IMR-90 (cell line): ENCODE results near the gene C3orf70. TPM values are rescaled to one million over a fixed set of nuclear protein-coding genes. Genes with fewer than 3 reads are reported as not detected.

ENCODE experiments used
- ATAC-seq: fragments of 200-7000 bp; cut with Tn5 transposase; 2 replicates; pipeline ENCODE4 v1.9.1; 2020; ENCODE audit warnings: low read depth, mild to moderate bottlenecking, moderate library complexity
- BruUV-seq: library from RNA; stranded (reverse); fragments of 400-500 nt; replicated peaks from 2 replicates; lab custom pipeline; 2021; lab: Mats Ljungman, UMichigan
- CTCF ChIA-PET: fragments of 300-600 bp; formaldehyde crosslinking; extraction: SDS; loops from one replicate; lab custom pipeline; 2021; ENCODE audit warnings: antibody characterized with exemption; lab: Yijun Ruan, JAX
- POLR2A ChIA-PET: fragments of 300-600 bp; sonication (Branson Sonifier 250); formaldehyde crosslinking; loops from one replicate; lab custom pipeline; 2022; ENCODE audit warnings: antibody characterized with exemption; ENCODE audit not compliant: unreplicated experiment; lab: Charles Lee
- DNase-seq: peaks from one replicate; pipeline ENCODE4 v3.0.0; 2013
- H2AFZ ChIP-seq: replicated peaks from 2 replicates; pipeline ENCODE3; 2013; ENCODE audit warnings: low read length, mild to moderate bottlenecking; ENCODE audit not compliant: poor library complexity
- H2AK5ac ChIP-seq: 2 replicates; pipeline ENCODE4 v1.6.1; 2013; ENCODE audit warnings: low read depth, low read length, inconsistent platforms
- H2AK9ac ChIP-seq: replicated peaks from 2 replicates; pipeline ENCODE3; 2013; ENCODE audit warnings: mild to moderate bottlenecking, low read depth, low read length, moderate library complexity; ENCODE audit not compliant: poor library complexity
- H2BK120ac ChIP-seq: 2 replicates; pipeline ENCODE4 v1.6.1; 2013; ENCODE audit warnings: low read depth, low read length, inconsistent platforms
- H2BK15ac ChIP-seq: 3 replicates; pipeline ENCODE4 v1.6.1; 2013; ENCODE audit warnings: low read depth, low read length, inconsistent platforms
- H2BK20ac ChIP-seq: 2 replicates; pipeline ENCODE4 v1.6.1; 2013; ENCODE audit warnings: low read depth, mild to moderate bottlenecking, inconsistent platforms, low read length, moderate library complexity
- H2BK5ac ChIP-seq: 2 replicates; pipeline ENCODE4 v1.6.1; 2013; ENCODE audit warnings: mild to moderate bottlenecking, low read depth, low read length, inconsistent platforms; ENCODE audit not compliant: poor library complexity, severe bottlenecking
- H3K14ac ChIP-seq: replicated peaks from 2 replicates; pipeline ENCODE4 v1.6.1; 2013; ENCODE audit warnings: low read depth, low read length, inconsistent platforms
- H3K18ac ChIP-seq: 2 replicates; pipeline ENCODE4 v1.6.1; 2013; ENCODE audit warnings: low read depth, low read length, control low read depth
- H3K23ac ChIP-seq: 2 replicates; pipeline ENCODE4 v1.6.1; 2013; ENCODE audit warnings: low read depth, low read length, inconsistent platforms
- H3K27ac ChIP-seq: 2 replicates; pipeline ENCODE4 v1.5.1; 2013; ENCODE audit warnings: mild to moderate bottlenecking, control low read depth, low read length; ENCODE audit not compliant: insufficient read depth
- H3K27me3 ChIP-seq: 2 replicates; pipeline ENCODE4 v1.6.1; 2013; ENCODE audit warnings: low read length; ENCODE audit not compliant: control insufficient read depth, insufficient read depth
- H3K36me3 ChIP-seq: 2 replicates; pipeline ENCODE4 v1.6.1; 2013; ENCODE audit warnings: low read length, mixed read lengths; ENCODE audit not compliant: control insufficient read depth, insufficient read depth
- H3K4ac ChIP-seq: 2 replicates; pipeline ENCODE4 v1.6.1; 2013; ENCODE audit warnings: low read depth, low read length, inconsistent platforms
- H3K4me1 ChIP-seq: 2 replicates; pipeline ENCODE4 v1.6.1; 2013; ENCODE audit warnings: low read length, mixed read lengths; ENCODE audit not compliant: control insufficient read depth, insufficient read depth
- H3K4me2 ChIP-seq: 2 replicates; pipeline ENCODE4 v1.6.1; 2013; ENCODE audit warnings: low read depth, mild to moderate bottlenecking, control low read depth, low read length, moderate library complexity
- H3K4me3 ChIP-seq: 2 replicates; pipeline ENCODE4 v1.5.1; 2013; ENCODE audit warnings: low read depth, mild to moderate bottlenecking, control low read depth, low read length, moderate library complexity; ENCODE audit not compliant: insufficient read depth
- H3K56ac ChIP-seq: 2 replicates; pipeline ENCODE4 v1.6.1; 2013; ENCODE audit warnings: low read length, inconsistent platforms; ENCODE audit not compliant: insufficient read depth; ENCODE audit errors: extremely low read depth
- H3K79me1 ChIP-seq, 2 experiments: 2 replicates each; pipeline ENCODE4 v1.6.1; 2013; ENCODE audit warnings: low read length in 2 of 2, inconsistent platforms in 1 of 2, low read depth in 1 of 2
- H3K9ac ChIP-seq: 2 replicates; pipeline ENCODE4 v1.6.1; 2013; ENCODE audit warnings: low read depth, low read length, control low read depth
- H3K9me1 ChIP-seq: 2 replicates; pipeline ENCODE4 v1.6.1; 2013; ENCODE audit warnings: low read length, inconsistent platforms; ENCODE audit not compliant: insufficient read depth
- H3K9me3 ChIP-seq: 2 replicates; pipeline ENCODE4 v1.6.1; 2013; ENCODE audit warnings: low read length; ENCODE audit not compliant: control insufficient read depth, insufficient read depth
- H4K20me1 ChIP-seq: 2 replicates; pipeline ENCODE4 v1.6.1; 2013; ENCODE audit warnings: low read length, inconsistent platforms; ENCODE audit not compliant: insufficient read depth
- H4K5ac ChIP-seq: 2 replicates; pipeline ENCODE4 v1.6.1; 2013; ENCODE audit warnings: mild to moderate bottlenecking, low read depth, low read length, control low read depth
- H4K8ac ChIP-seq, 2 experiments: 2 replicates each; pipeline ENCODE4 v1.6.1; 2013; ENCODE audit warnings: low read depth in 2 of 2, low read length in 2 of 2, control low read depth in 1 of 2, inconsistent platforms in 1 of 2
- H4K91ac ChIP-seq: 2 replicates; pipeline ENCODE4 v1.6.1; 2013; ENCODE audit warnings: low read depth, low read length, inconsistent platforms; ENCODE audit not compliant: insufficient read depth
- BHLHE40 ChIP-seq: fragments of 150-350 bp; IDR thresholded peaks from 2 replicates; pipeline ENCODE4 v1.6.1; 2016; ENCODE audit warnings: mild to moderate bottlenecking, low read depth, low read length
- CEBPB ChIP-seq: IDR thresholded peaks from 2 replicates; pipeline ENCODE4 v1.6.1; 2012; ENCODE audit warnings: low read depth, low read length, improper control_type of control experiment
- CHD1 ChIP-seq: IDR thresholded peaks from 2 replicates; pipeline ENCODE4 v1.6.1; 2012; ENCODE audit warnings: low read depth, low read length, improper control_type of control experiment
- FOS ChIP-seq: fragments of 150-350 bp; IDR thresholded peaks from 2 replicates; pipeline ENCODE4 v1.6.1; 2016; ENCODE audit warnings: low read depth, low read length
- MAFK ChIP-seq: IDR thresholded peaks from 2 replicates; pipeline ENCODE4 v1.6.1; 2012; ENCODE audit warnings: low read depth, low read length, improper control_type of control experiment
- MAZ ChIP-seq: IDR thresholded peaks from 2 replicates; pipeline ENCODE4 v1.6.1; 2012; ENCODE audit warnings: low read depth, mild to moderate bottlenecking, low read length, improper control_type of control experiment, moderate library complexity, borderline replicate concordance
- MXI1 ChIP-seq: IDR thresholded peaks from 2 replicates; pipeline ENCODE4 v1.6.1; 2012; ENCODE audit warnings: low read depth, mild to moderate bottlenecking, low read length, moderate library complexity, borderline replicate concordance
- NFE2L2 ChIP-seq: fragments of 150-350 bp; IDR thresholded peaks from 2 replicates; pipeline ENCODE4 v1.6.1; 2016; ENCODE audit warnings: low read depth, mild to moderate bottlenecking, low read length
- POLR2A ChIP-seq: IDR thresholded peaks from 2 replicates; pipeline ENCODE4 v1.6.1; 2012; ENCODE audit warnings: mild to moderate bottlenecking, low read depth, low read length
- RAD21 ChIP-seq: IDR thresholded peaks from 2 replicates; pipeline ENCODE4 v1.6.1; 2012; ENCODE audit warnings: low read length, improper control_type of control experiment
- RCOR1 ChIP-seq: IDR thresholded peaks from 2 replicates; pipeline ENCODE4 v1.6.1; 2012; ENCODE audit warnings: mild to moderate bottlenecking, low read length, improper control_type of control experiment; ENCODE audit not compliant: insufficient replicate concordance
- RFX5 ChIP-seq: IDR thresholded peaks from 2 replicates; pipeline ENCODE4 v1.8.0; 2012; ENCODE audit warnings: low read depth, mild to moderate bottlenecking, low read length, moderate library complexity
- SMC3 ChIP-seq: fragments of 150-350 bp; IDR thresholded peaks from 2 replicates; pipeline ENCODE4 v1.6.1; 2016; ENCODE audit warnings: low read depth, mild to moderate bottlenecking, antibody characterized with exemption, low read length, moderate library complexity
- WGBS, 2 experiments: methylation state at CpG; one replicate each; pipeline versions ENCODE4 v1.1.5 to v1.1.7; 2013; ENCODE audit warnings: missing lambda C conversion rate in 2 of 2; ENCODE audit not compliant: insufficient read length in 1 of 2; ENCODE audit errors: extremely low coverage in 2 of 2; 5-methylcytosine and 5-hydroxymethylcytosine counted together
- dilution Hi-C: fragments of 300-500 bp; cut with HindIII; formaldehyde crosslinking; loops from one replicate; pipeline ENCODE4 v1.14.3; 2018; ENCODE audit warnings: low sequenced_read_pairs; ENCODE audit not compliant: unreplicated experiment
- in situ Hi-C: fragments of 300-500 bp; cut with MboI; formaldehyde crosslinking; loops from 3 replicates; pipeline ENCODE4 v1.14.3; 2019; ENCODE audit warnings: low sequenced_read_pairs, inconsistent platforms, mixed read lengths
- intact Hi-C: fragments of 100-400 bp; cut with micrococcal nuclease; formaldehyde crosslinking; loops from 2 replicates; pipeline ENCODE4 v1.10.0; 2022
- polyA plus RNA-seq, 3 experiments: library from polyadenylated mRNA; depleted of rRNA; stranded (reverse); fragments of >200 nt; gene quantifications; 2 replicates each; pipeline ENCODE4 v1.2.3, GENCODE V29; 2012; ENCODE audit warnings: low replicate concordance in 1 of 3
- total RNA-seq: library from RNA; depleted of rRNA; stranded (reverse); fragments of >200 nt; gene quantifications from 2 replicates; pipeline ENCODE4 v1.2.3, GENCODE V29; 2012
- TF ChIP-seq, protein P1 (sequence below): conservative IDR thresholded peaks from 2 replicates; pipeline ENCODE4 v1.5.1; 2012; ENCODE audit warnings: mild to moderate bottlenecking, low read depth, low read length, improper control_type of control experiment
- TF ChIP-seq, protein P2 (sequence below): fragments of 150-350 bp; IDR thresholded peaks from 2 replicates; pipeline ENCODE4 v1.6.1; 2016; ENCODE audit warnings: low read depth, mild to moderate bottlenecking, low read length, moderate library complexity, borderline replicate concordance
- TF ChIP-seq, protein P3 (sequence below): fragments of 150-350 bp; IDR thresholded peaks from 2 replicates; pipeline ENCODE4 v1.6.1; 2017; ENCODE audit warnings: mild to moderate bottlenecking, antibody characterized with exemption, low read length, low read depth

Gene C3orf70
- total and polyA plus RNA-seq, 2 of the 4 experiments (the other 2 are of a cell fraction), result 0.96 to 1.8 TPM

DNA sequence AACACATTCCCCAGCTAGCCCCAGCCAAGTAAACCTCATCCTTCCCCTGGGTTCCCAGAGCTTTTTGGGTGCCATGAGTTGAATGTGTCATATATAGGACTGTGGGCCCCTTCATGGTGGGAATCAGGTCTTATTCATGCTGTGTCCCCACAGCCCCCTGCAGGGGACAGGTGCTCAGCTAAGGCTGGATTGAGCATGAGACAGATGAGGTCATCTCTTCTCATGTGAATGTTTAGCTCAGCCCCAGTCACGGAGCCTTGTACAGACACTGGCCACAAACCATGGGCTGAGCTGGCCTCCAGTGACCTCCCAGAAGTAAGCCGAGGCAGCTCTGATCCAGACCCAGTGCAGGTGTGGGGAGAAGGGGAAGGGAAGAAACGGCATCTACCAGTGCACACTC lies 70.7 kb downstream of the C3orf70 start:
- Histone ChIP-seq H3K27ac (no peak overlapping the region), H3K4me1 (no peaks in the 10 kb centered on the region; the same call in 1 of the 2 replicates), H3K23ac (no peak overlapping the region), H3K4me2 (no peak overlapping the region), H2BK120ac (no peak overlapping the region), H2AFZ (no peak overlapping the region), H3K9me3 (no peaks in the 10 kb centered on the region), H3K4ac (no peak overlapping the region), H4K5ac (no peak overlapping the region), H3K56ac (no peak overlapping the region), H4K8ac (no peak overlapping the region), H2BK20ac (no peak overlapping the region; the same call in 1 of the 2 replicates), H2BK5ac (no peak overlapping the region), H3K36me3 (no peaks in the 10 kb centered on the region), H2AK5ac (no peak overlapping the region), H4K91ac (no peak overlapping the region), H3K9ac (no peak overlapping the region), H3K14ac (no peak overlapping the region), H2BK15ac (no peak overlapping the region), H3K9me1 (no peaks in the 10 kb centered on the region), H4K20me1 (no peaks in the 10 kb centered on the region), H3K18ac (no peak overlapping the region), H3K27me3 (no peaks in the 10 kb centered on the region), H2AK9ac (no peak overlapping the region), H3K4me3 (no peak overlapping the region), H3K79me1 (no peaks in the 10 kb centered on the region)
- in situ Hi-C loops, result no loop called here
- DNase-seq (peak; percentile 26), ATAC-seq (no peak)
- intact Hi-C loops, result no loop called here
- BruUV-seq, result no TSS peak
- dilution Hi-C loops, result no loop called here
- TF ChIP-seq, protein P1, sequence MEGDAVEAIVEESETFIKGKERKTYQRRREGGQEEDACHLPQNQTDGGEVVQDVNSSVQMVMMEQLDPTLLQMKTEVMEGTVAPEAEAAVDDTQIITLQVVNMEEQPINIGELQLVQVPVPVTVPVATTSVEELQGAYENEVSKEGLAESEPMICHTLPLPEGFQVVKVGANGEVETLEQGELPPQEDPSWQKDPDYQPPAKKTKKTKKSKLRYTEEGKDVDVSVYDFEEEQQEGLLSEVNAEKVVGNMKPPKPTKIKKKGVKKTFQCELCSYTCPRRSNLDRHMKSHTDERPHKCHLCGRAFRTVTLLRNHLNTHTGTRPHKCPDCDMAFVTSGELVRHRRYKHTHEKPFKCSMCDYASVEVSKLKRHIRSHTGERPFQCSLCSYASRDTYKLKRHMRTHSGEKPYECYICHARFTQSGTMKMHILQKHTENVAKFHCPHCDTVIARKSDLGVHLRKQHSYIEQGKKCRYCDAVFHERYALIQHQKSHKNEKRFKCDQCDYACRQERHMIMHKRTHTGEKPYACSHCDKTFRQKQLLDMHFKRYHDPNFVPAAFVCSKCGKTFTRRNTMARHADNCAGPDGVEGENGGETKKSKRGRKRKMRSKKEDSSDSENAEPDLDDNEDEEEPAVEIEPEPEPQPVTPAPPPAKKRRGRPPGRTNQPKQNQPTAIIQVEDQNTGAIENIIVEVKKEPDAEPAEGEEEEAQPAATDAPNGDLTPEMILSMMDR, result no peak
- TF ChIP-seq NFE2L2 (no peak), BHLHE40 (no peak), RFX5 (no peak), SMC3 (no peak), MAFK (no peak), FOS (no peak), POLR2A (no peak), MAZ (no peak), MXI1 (no peak), CEBPB (no peak), RAD21 (no peak), CHD1 (no peak), RCOR1 (no peak)
- TF ChIP-seq, protein P2, sequence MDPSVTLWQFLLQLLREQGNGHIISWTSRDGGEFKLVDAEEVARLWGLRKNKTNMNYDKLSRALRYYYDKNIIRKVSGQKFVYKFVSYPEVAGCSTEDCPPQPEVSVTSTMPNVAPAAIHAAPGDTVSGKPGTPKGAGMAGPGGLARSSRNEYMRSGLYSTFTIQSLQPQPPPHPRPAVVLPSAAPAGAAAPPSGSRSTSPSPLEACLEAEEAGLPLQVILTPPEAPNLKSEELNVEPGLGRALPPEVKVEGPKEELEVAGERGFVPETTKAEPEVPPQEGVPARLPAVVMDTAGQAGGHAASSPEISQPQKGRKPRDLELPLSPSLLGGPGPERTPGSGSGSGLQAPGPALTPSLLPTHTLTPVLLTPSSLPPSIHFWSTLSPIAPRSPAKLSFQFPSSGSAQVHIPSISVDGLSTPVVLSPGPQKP, result no peak
- TF ChIP-seq, protein P3, sequence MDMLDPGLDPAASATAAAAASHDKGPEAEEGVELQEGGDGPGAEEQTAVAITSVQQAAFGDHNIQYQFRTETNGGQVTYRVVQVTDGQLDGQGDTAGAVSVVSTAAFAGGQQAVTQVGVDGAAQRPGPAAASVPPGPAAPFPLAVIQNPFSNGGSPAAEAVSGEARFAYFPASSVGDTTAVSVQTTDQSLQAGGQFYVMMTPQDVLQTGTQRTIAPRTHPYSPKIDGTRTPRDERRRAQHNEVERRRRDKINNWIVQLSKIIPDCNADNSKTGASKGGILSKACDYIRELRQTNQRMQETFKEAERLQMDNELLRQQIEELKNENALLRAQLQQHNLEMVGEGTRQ, result no peak
- 72% methylated on average over 3 of the region's 3 CpGs; no CpG with 5 or more reads in 1 of the 2 experiments for WGBS, 2 experiments
- ChIA-PET POLR2A (no interaction called here), CTCF (no interaction called here)
